Measurements from ENCODE around the gene ABCC5.

Gene ABCC5

GRCh38 chr3:184037816-184038215 lies 20.1 kb upstream of the ABCC5 start:
- H3K4me1 ChIP-seq (ENCODE audit: control insufficient read depth, insufficient read depth, low read length), result 0 out of 2 replicates have a peak, but pooled peaks cover 3% of the 10 kb centered on the region
- no peak for TF ChIP-seq ZNF621 (tag by site-specific recombination; IDR thresholded peaks at IDR 0.05)
- TF ChIP-seq ZSCAN23 (tag by site-specific recombination; IDR thresholded peaks at IDR 0.05), result no peak
- no peaks in the 10 kb centered on the region for H3K36me3 ChIP-seq (ENCODE audit: control insufficient read depth in 2 of 2, insufficient read depth in 1 of 2, low read length in 2 of 2)
- no peak overlapping the region for H3K27ac ChIP-seq (ENCODE audit: extremely low read depth, low read depth, low read length)
- POLR2A ChIA-PET, result no interaction called here
- CTCF ChIA-PET, result no interaction called here
- no peaks in the 10 kb centered on the region for H3K9me3 ChIP-seq (ENCODE audit: control insufficient read depth, insufficient read depth, low read depth, low read length)
- no peak overlapping the region for H3K4me3 ChIP-seq (ENCODE audit: low read depth, low read length)

- no peaks in the 10 kb centered on the region for H3K9me3 ChIP-seq (ENCODE audit: control insufficient read depth, insufficient read depth, low read depth, low read length)
- H3K27ac ChIP-seq (ENCODE audit: extremely low read depth, low read depth, low read length), result no peak within 1 kb of the TSS
- CTCF ChIA-PET, result interaction anchor here (0.7 kb wide), 1 partner anchor 19 kb away, joined by 4 read pairs; no protein-coding TSS in a partner anchor
- peak; percentile 53; the same call in 1 of the 2 replicates for TF ChIP-seq ZNF366 (tag by site-specific recombination; conservative IDR thresholded peaks at IDR 0.05)
- peak; percentile 63; the same call in 1 of the 2 replicates for TF ChIP-seq PRDM1 (tag by site-specific recombination; IDR thresholded peaks at IDR 0.05)
- TF ChIP-seq ZNF548 (tag by site-specific recombination; IDR thresholded peaks at IDR 0.05), result no peak
- no peak within 1 kb of the TSS for H3K4me3 ChIP-seq (ENCODE audit: low read depth, low read length)
- H3K36me3 ChIP-seq (ENCODE audit: control insufficient read depth in 2 of 2, insufficient read depth in 1 of 2, low read length in 2 of 2), result no peaks in the 10 kb centered on the region
- POLR2A ChIA-PET, result no interaction called here
- H3K4me1 ChIP-seq (ENCODE audit: control insufficient read depth, insufficient read depth, low read length), result no peaks in the 10 kb centered on the region
Measured at GRCh38 chr3:184031187-184031792, 13.6 kb upstream of the ABCC5 start, which contains the start of gene HTR3D. TSS of gene HTR3D (plus strand) at chr3:184031742. CDS start at chr3:184031742, 0 bp downstream.

DNA sequence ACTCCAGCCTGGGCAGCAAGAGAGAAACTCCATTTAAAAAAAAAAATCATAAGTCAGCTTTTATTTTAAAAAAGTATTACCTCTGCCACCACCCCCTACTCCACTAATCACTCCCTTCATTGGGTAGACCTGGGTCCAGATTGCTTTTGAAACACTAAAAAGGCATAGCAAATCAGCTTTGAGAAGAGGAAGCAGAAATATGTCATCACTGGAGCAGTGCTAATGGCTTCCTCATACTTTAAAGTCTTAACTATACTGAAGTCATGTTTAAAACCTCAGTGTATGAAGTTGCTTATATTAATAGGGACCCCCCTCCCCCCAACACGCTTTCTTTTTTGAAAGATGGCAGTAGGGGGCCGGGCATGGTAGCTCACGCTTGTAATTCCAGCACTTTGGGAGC lies 12.9 kb upstream of the ABCC5 start:
- H3K4me3 ChIP-seq (ENCODE audit: low read depth, low read length), result no peak overlapping the region
- H3K4me1 ChIP-seq (ENCODE audit: control insufficient read depth, insufficient read depth, low read length), result no peaks in the 10 kb centered on the region
- ChIA-PET CTCF (interaction anchor here (0.7 kb wide), 1 partner anchor 19 kb away, joined by 4 read pairs; no protein-coding TSS in a partner anchor), POLR2A (no interaction called here)
- no peaks in the 10 kb centered on the region for H3K9me3 ChIP-seq (ENCODE audit: control insufficient read depth, insufficient read depth, low read depth, low read length)
- no peak overlapping the region for H3K27ac ChIP-seq (ENCODE audit: extremely low read depth, low read depth, low read length)
- no peaks in the 10 kb centered on the region for H3K36me3 ChIP-seq (ENCODE audit: control insufficient read depth in 2 of 2, insufficient read depth in 1 of 2, low read length in 2 of 2)
- no peak for TF ChIP-seq ZNF24 (tag by site-specific recombination; IDR thresholded peaks at IDR 0.05)
- no peak for TF ChIP-seq ZNF530 (tag by site-specific recombination; IDR thresholded peaks at IDR 0.05; ENCODE audit: low read depth)
- no peak for TF ChIP-seq ZNF548 (tag by site-specific recombination; IDR thresholded peaks at IDR 0.05)
- TF ChIP-seq ZNF518A (tag by site-specific recombination; conservative IDR thresholded peaks at IDR 0.05; ENCODE audit: low read depth), result no peak
- TF ChIP-seq HOXD13 (CRISPR knock-in tag; IDR thresholded peaks at IDR 0.05; ENCODE audit: borderline replicate concordance), result no peak
- no peak for TF ChIP-seq ZNF600 (tag by site-specific recombination; IDR thresholded peaks at IDR 0.05)
- no peak for TF ChIP-seq ZNF335 (tag by site-specific recombination; conservative IDR thresholded peaks at IDR 0.05)
- TF ChIP-seq ZNF501 (tag by site-specific recombination; IDR thresholded peaks at IDR 0.05), result no peak

- POLR2A ChIA-PET, result no interaction called here
- CTCF ChIA-PET, result interaction anchor here (0.7 kb wide), 1 partner anchor 403 kb away, joined by 3 read pairs; no protein-coding TSS in a partner anchor
- Histone ChIP-seq H3K27ac (ENCODE audit: extremely low read depth, low read depth, low read length) (no peak overlapping the region), H3K36me3 (ENCODE audit: control insufficient read depth in 2 of 2, insufficient read depth in 1 of 2, low read length in 2 of 2) (no peaks in the 10 kb centered on the region), H3K9me3 (ENCODE audit: control insufficient read depth, insufficient read depth, low read depth, low read length) (no peaks in the 10 kb centered on the region), H3K4me1 (ENCODE audit: control insufficient read depth, insufficient read depth, low read length) (no peaks in the 10 kb centered on the region), H3K4me3 (ENCODE audit: low read depth, low read length) (no peak overlapping the region)
- TF ChIP-seq, protein P1, sequence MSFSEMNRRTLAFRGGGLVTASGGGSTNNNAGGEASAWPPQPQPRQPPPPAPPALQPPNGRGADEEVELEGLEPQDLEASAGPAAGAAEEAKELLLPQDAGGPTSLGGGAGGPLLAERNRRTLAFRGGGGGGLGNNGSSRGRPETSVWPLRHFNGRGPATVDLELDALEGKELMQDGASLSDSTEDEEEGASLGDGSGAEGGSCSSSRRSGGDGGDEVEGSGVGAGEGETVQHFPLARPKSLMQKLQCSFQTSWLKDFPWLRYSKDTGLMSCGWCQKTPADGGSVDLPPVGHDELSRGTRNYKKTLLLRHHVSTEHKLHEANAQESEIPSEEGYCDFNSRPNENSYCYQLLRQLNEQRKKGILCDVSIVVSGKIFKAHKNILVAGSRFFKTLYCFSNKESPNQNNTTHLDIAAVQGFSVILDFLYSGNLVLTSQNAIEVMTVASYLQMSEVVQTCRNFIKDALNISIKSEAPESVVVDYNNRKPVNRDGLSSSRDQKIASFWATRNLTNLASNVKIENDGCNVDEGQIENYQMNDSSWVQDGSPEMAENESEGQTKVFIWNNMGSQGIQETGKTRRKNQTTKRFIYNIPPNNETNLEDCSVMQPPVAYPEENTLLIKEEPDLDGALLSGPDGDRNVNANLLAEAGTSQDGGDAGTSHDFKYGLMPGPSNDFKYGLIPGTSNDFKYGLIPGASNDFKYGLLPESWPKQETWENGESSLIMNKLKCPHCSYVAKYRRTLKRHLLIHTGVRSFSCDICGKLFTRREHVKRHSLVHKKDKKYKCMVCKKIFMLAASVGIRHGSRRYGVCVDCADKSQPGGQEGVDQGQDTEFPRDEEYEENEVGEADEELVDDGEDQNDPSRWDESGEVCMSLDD (tag by site-specific recombination; IDR thresholded peaks at IDR 0.05), result no peak
- TF ChIP-seq ZNF302 (tag by site-specific recombination; IDR thresholded peaks at IDR 0.05; ENCODE audit: low read depth), result no peak
- TF ChIP-seq ZNF747 (tag by site-specific recombination; IDR thresholded peaks at IDR 0.05), result no peak
- TF ChIP-seq ZNF404 (tag by site-specific recombination; IDR thresholded peaks at IDR 0.05), result no peak
- TF ChIP-seq, protein P2, sequence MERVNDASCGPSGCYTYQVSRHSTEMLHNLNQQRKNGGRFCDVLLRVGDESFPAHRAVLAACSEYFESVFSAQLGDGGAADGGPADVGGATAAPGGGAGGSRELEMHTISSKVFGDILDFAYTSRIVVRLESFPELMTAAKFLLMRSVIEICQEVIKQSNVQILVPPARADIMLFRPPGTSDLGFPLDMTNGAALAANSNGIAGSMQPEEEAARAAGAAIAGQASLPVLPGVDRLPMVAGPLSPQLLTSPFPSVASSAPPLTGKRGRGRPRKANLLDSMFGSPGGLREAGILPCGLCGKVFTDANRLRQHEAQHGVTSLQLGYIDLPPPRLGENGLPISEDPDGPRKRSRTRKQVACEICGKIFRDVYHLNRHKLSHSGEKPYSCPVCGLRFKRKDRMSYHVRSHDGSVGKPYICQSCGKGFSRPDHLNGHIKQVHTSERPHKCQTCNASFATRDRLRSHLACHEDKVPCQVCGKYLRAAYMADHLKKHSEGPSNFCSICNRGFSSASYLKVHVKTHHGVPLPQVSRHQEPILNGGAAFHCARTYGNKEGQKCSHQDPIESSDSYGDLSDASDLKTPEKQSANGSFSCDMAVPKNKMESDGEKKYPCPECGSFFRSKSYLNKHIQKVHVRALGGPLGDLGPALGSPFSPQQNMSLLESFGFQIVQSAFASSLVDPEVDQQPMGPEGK (tag by site-specific recombination; IDR thresholded peaks at IDR 0.05), result no peak
- no peak for TF ChIP-seq ZNF707 (tag by site-specific recombination; IDR thresholded peaks at IDR 0.05)
- no peak for TF ChIP-seq ZNF658 (tag by site-specific recombination; IDR thresholded peaks at IDR 0.05)
Measured at GRCh38 chr3:184029443-184029842, 11.8 kb upstream of the ABCC5 start.
